HCT116 (cell line): ENCODE measurements around the gene ARID4A. TPM values are rescaled to one million over a fixed set of nuclear protein-coding genes. Genes with fewer than 3 reads are reported as not detected.

Experiments used
- ATAC-seq: fragments of 200-7000 bp; cut with Tn5 transposase; 2 replicates; pipeline ENCODE4 v1.9.1; 2020; ENCODE audit warnings: mild to moderate bottlenecking, moderate library complexity
- BruUV-seq: library from RNA; stranded (reverse); fragments of 400-500 nt; replicated peaks from 2 replicates; lab custom pipeline; 2021; lab: Mats Ljungman, UMichigan
- CTCF ChIA-PET: fragments of 300-600 bp; sonication (Branson Sonifier 250); formaldehyde crosslinking; loops from one replicate; lab custom pipeline; 2021; ENCODE audit warnings: antibody characterized with exemption; lab: Charles Lee
- POLR2A ChIA-PET: fragments of 300-600, 350-600 bp; sonication (Branson Sonifier 250); formaldehyde crosslinking; loops from one replicate; lab custom pipeline; 2021; ENCODE audit warnings: antibody characterized with exemption; lab: Charles Lee
- RAD21 ChIA-PET, 2 experiments: fragments of 300-600 bp; sonication (Branson Sonifier 250); formaldehyde crosslinking; loops; one replicate each; lab custom pipeline; 2023; ENCODE audit warnings: low total read pairs in 2 of 2; ENCODE audit not compliant: uncharacterized antibody in 2 of 2, unreplicated experiment in 2 of 2, low non-redundant PET in 1 of 2; lab: Charles Lee
- DNase-seq: peaks from one replicate; pipeline ENCODE4 v3.0.0-alpha.2; 2010; ENCODE audit warnings: low read depth, low spot score
- H2AFZ ChIP-seq: fragments of 200-600 bp; shearing (Covaris generic), sonication (generic); 2 replicates; pipeline ENCODE4 v1.6.1; 2017; ENCODE audit warnings: low read depth, mixed run types, mixed read lengths, antibody characterized with exemption, low read length; ENCODE audit not compliant: poor library complexity, severe bottlenecking
- H3K27ac ChIP-seq: 2 replicates; pipeline ENCODE4 v1.5.1; 2012; ENCODE audit warnings: low read depth, low read length
- H3K27me3 ChIP-seq: fragments of 200-600 bp; sonication (generic); 2 replicates; pipeline ENCODE4 v1.6.1; 2016; ENCODE audit warnings: mixed run types, low read length, mixed read lengths; ENCODE audit not compliant: insufficient read depth
- H3K36me3 ChIP-seq, 2 experiments: fragments of 200-500 bp in 1 of 2; fragments of 200-600 bp in 1 of 2; sonication (Bioruptor generic) in 1 of 2; sonication (generic) in 1 of 2; 2 replicates each; pipeline versions ENCODE4 v1.5.1 to v1.6.1; 2014 to 2016; ENCODE audit warnings: low read length in 2 of 2, inconsistent platforms in 1 of 2, mixed read lengths in 1 of 2, mixed run types in 1 of 2; ENCODE audit not compliant: insufficient read depth in 2 of 2, control insufficient read depth in 1 of 2
- H3K4me1 ChIP-seq, 2 experiments: fragments of 200-600 bp in 1 of 2; sonication (generic) in 1 of 2; 2 replicates each; pipeline versions ENCODE4 v1.5.1 to v1.6.1; 2012 to 2017; ENCODE audit warnings: low read length in 2 of 2, inconsistent platforms in 1 of 2, mild to moderate bottlenecking in 1 of 2, mixed read lengths in 1 of 2, mixed run types in 1 of 2, moderate library complexity in 1 of 2; ENCODE audit not compliant: insufficient read depth in 2 of 2, control insufficient read depth in 1 of 2
- H3K4me2 ChIP-seq: fragments of 200-600 bp; sonication (generic); 2 replicates; pipeline ENCODE4 v1.6.1; 2017; ENCODE audit warnings: mixed run types, low read length, mixed read lengths
- H3K4me3 ChIP-seq, 2 experiments: fragments of 200-600 bp in 1 of 2; sonication (generic) in 1 of 2; replicated peaks in 1 of 2; 2 replicates each; pipeline ENCODE4 v1.5.1; 2011 to 2016; ENCODE audit warnings: low read length in 2 of 2, control low read depth in 1 of 2, low read depth in 1 of 2, mild to moderate bottlenecking in 1 of 2, mixed read lengths in 1 of 2, mixed run types in 1 of 2
- H3K79me2 ChIP-seq: fragments of 200-600 bp; sonication (generic); 2 replicates; pipeline ENCODE4 v1.6.1; 2017; ENCODE audit warnings: mild to moderate bottlenecking, mixed run types, low read length, moderate library complexity, mixed read lengths; ENCODE audit not compliant: insufficient read depth
- H3K9ac ChIP-seq: fragments of 200-600 bp; sonication (generic); 2 replicates; pipeline ENCODE4 v1.6.1; 2016; ENCODE audit warnings: low read length, mixed read lengths
- H3K9me2 ChIP-seq: fragments of 200-600 bp; sonication (generic), shearing (Covaris generic); 2 replicates; pipeline ENCODE4 v1.6.1; 2017; ENCODE audit warnings: mixed run types, mild to moderate bottlenecking, moderate library complexity; ENCODE audit not compliant: insufficient read depth
- H3K9me3 ChIP-seq, 2 experiments: fragments of 200-500 bp in 1 of 2; fragments of 200-600 bp in 1 of 2; sonication (Bioruptor generic) in 1 of 2; sonication (generic) in 1 of 2; 2 replicates each; pipeline ENCODE4 v1.6.1; 2014 to 2017; ENCODE audit warnings: low read length in 2 of 2, mixed read lengths in 2 of 2, inconsistent platforms in 1 of 2, low read depth in 1 of 2, mild to moderate bottlenecking in 1 of 2, mixed run types in 1 of 2, moderate library complexity in 1 of 2; ENCODE audit not compliant: control insufficient read depth in 1 of 2, insufficient read depth in 1 of 2
- H4K20me1 ChIP-seq: fragments of 200-600 bp; sonication (generic), shearing (Covaris generic); 2 replicates; pipeline ENCODE4 v1.6.1; 2017; ENCODE audit warnings: mixed run types, mild to moderate bottlenecking, moderate library complexity; ENCODE audit not compliant: insufficient read depth
- CEBPB ChIP-seq: IDR thresholded peaks from 2 replicates; pipeline ENCODE4 v1.6.1; 2012; ENCODE audit warnings: low read depth
- CTCF ChIP-seq, 3 experiments: fragments of 200-600 bp in 1 of 3; sonication (generic) in 1 of 3; IDR thresholded peaks in 2 of 3; conservative IDR thresholded peaks in 1 of 3; 2 replicates each; pipeline ENCODE4 v1.5.1; 2012 to 2017; ENCODE audit warnings: low read depth in 2 of 3, low read length in 2 of 3, antibody characterized with exemption in 1 of 3, borderline replicate concordance in 1 of 3, control low read depth in 1 of 3, mild to moderate bottlenecking in 1 of 3, mixed read lengths in 1 of 3, mixed run types in 1 of 3, moderate library complexity in 1 of 3; ENCODE audit not compliant: insufficient read depth in 1 of 3
- EGR1 ChIP-seq: IDR thresholded peaks from 2 replicates; pipeline ENCODE4 v1.6.1; 2012; ENCODE audit warnings: low read depth
- ELF1 ChIP-seq: IDR thresholded peaks from 2 replicates; pipeline ENCODE4 v1.6.1; 2012; ENCODE audit warnings: low read depth, borderline replicate concordance
- FOSL1 ChIP-seq: IDR thresholded peaks from 2 replicates; pipeline ENCODE4 v1.6.1; 2012; ENCODE audit warnings: low read depth
- JUND ChIP-seq: IDR thresholded peaks from 2 replicates; pipeline ENCODE4 v1.6.1; 2012
- MAX ChIP-seq: IDR thresholded peaks from 2 replicates; pipeline ENCODE4 v1.6.1; 2012
- POLR2A ChIP-seq: IDR thresholded peaks from 2 replicates; pipeline ENCODE4 v1.7.0; 2011; ENCODE audit warnings: borderline replicate concordance; ENCODE audit not compliant: insufficient read depth, insufficient read length; ENCODE audit errors: extremely low read depth
- POLR2AphosphoS5 ChIP-seq: IDR thresholded peaks from 2 replicates; pipeline ENCODE4 v1.6.1; 2011; ENCODE audit warnings: mild to moderate bottlenecking, low read depth, low read length, moderate library complexity
- RAD21 ChIP-seq: IDR thresholded peaks from 2 replicates; pipeline ENCODE4 v1.6.1; 2012; ENCODE audit warnings: low read depth, mild to moderate bottlenecking
- SRF ChIP-seq: IDR thresholded peaks from 2 replicates; pipeline ENCODE4 v1.6.1; 2012; ENCODE audit warnings: low read depth
- TCF7L2 ChIP-seq: IDR thresholded peaks from 2 replicates; pipeline ENCODE4 v1.7.0; 2011; ENCODE audit warnings: borderline replicate concordance, inconsistent platforms; ENCODE audit not compliant: insufficient read depth, insufficient read length; ENCODE audit errors: extremely low read depth
- YY1 ChIP-seq: IDR thresholded peaks from 2 replicates; pipeline ENCODE4 v1.6.1; 2011; ENCODE audit warnings: low read length, low read depth, moderate library complexity, mild to moderate bottlenecking; ENCODE audit not compliant: insufficient replicate concordance; ENCODE audit errors: extremely low read depth
- ZFX ChIP-seq: fragments of 450-650 bp; IDR thresholded peaks from 2 replicates; pipeline ENCODE4 v1.6.1; 2017
- ZNF274 ChIP-seq: fragments of 200-500 bp; sonication (Bioruptor generic); IDR thresholded peaks from 2 replicates; pipeline ENCODE4 v1.6.1; 2014; ENCODE audit warnings: mild to moderate bottlenecking, low read depth, low read length, inconsistent platforms
- intact Hi-C: fragments of 100-400 bp; cut with micrococcal nuclease; formaldehyde crosslinking; loops from 2 replicates; pipeline ENCODE4 v1.10.0; 2022
- total RNA-seq: library from RNA; stranded (reverse); gene quantifications from one replicate; pipeline ENCODE4 v1.2.1, GENCODE V29; 2021; ENCODE audit not compliant: unreplicated experiment
- TF ChIP-seq, protein P1 (sequence below): IDR thresholded peaks from 2 replicates; pipeline ENCODE4 v1.6.1; 2012

The ARID4A gene
- total RNA-seq, 1 experiment from 2014 or later, result 13.9 TPM

DNA sequence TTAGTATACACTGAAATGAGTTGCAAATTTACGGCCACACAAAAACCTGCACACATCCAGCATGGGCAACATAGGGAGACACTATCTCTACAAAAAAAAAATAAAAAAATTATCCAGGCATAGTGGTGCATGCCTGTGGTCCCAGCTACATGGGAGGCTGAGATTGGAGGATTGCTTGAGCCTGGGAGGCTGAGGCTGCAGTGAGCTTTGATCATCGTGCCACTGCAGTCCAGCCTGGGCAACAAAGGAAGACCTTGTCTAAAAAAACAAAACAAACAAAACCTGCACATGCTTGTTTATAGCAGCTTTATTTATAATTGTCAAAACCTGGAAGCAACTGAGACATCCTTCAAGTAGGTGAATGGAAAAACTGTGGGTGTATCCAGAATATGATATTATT, 92.5 kb downstream of the ARID4A start:
- intact Hi-C loops, result no loop called here
- no TSS peak for BruUV-seq
- Histone ChIP-seq H3K4me2 (no peak overlapping the region), H3K9ac (no peak overlapping the region), H3K4me1 (peaks cover 0 to 8% of the 10 kb centered on the region in 2 experiments; a peak in 2 of 4 replicates), H4K20me1 (no peaks in the 10 kb centered on the region), H3K79me2 (no peaks in the 10 kb centered on the region), H3K9me3 (no peaks in the 10 kb centered on the region), H3K27ac (no peak overlapping the region), H3K4me3 (no peak overlapping the region), H3K9me2 (no peaks in the 10 kb centered on the region), H3K27me3 (no peaks in the 10 kb centered on the region), H2AFZ (no peak overlapping the region), H3K36me3 (no peaks in the 10 kb centered on the region)
- POLR2A ChIA-PET, result no interaction called here
- ATAC-seq (no peak), DNase-seq (no peak)
- RAD21 ChIA-PET, result no interaction called here
- CTCF ChIA-PET, result no interaction called here
- no peak for TF ChIP-seq ELF1
- no peak for TF ChIP-seq JUND
- no peak for TF ChIP-seq ZNF274
- TF ChIP-seq, protein P1, sequence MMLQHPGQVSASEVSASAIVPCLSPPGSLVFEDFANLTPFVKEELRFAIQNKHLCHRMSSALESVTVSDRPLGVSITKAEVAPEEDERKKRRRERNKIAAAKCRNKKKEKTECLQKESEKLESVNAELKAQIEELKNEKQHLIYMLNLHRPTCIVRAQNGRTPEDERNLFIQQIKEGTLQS, result no peak
- TF ChIP-seq YY1, result no peak
- no peak for TF ChIP-seq CTCF (IDR thresholded peaks at IDR 0.05 in 2 of 3, conservative IDR thresholded peaks at IDR 0.05 in 1 of 3; ENCODE audit: borderline replicate concordance in 1 of 3, insufficient read depth in 1 of 3, low read depth in 2 of 3, low read length in 2 of 3)
- no peak for TF ChIP-seq EGR1
- no peak for TF ChIP-seq TCF7L2
- TF ChIP-seq FOSL1, result no peak
- TF ChIP-seq POLR2AphosphoS5, result no peak
- no peak for TF ChIP-seq SRF
- no peak for TF ChIP-seq RAD21
- TF ChIP-seq MAX, result no peak
- no peak for TF ChIP-seq POLR2A
- no peak for TF ChIP-seq ZFX
- TF ChIP-seq CEBPB, result no peak
